HG03280 (cell line): ENCODE results near the gene PRKCSH.

Source experiments
- ATAC-seq: cut with Tn5 transposase; IDR thresholded peaks from one replicate; pipeline ENCODE4 v1.9.1; 2021; ENCODE audit warnings: mild to moderate bottlenecking, moderate library complexity; ENCODE audit not compliant: unreplicated experiment

The PRKCSH gene

GRCh38 chr19:11495885-11496284 lies 60.5 kb downstream of the PRKCSH start:
- no peak for ATAC-seq

GRCh38 chr19:11496391-11497163 lies 61.1 kb downstream of the PRKCSH start:
- ATAC-seq: no peak

- ATAC-seq: no peak
These were observed 63.8 kb downstream of the PRKCSH start for GRCh38 chr19:11499220-11499726.

DNA sequence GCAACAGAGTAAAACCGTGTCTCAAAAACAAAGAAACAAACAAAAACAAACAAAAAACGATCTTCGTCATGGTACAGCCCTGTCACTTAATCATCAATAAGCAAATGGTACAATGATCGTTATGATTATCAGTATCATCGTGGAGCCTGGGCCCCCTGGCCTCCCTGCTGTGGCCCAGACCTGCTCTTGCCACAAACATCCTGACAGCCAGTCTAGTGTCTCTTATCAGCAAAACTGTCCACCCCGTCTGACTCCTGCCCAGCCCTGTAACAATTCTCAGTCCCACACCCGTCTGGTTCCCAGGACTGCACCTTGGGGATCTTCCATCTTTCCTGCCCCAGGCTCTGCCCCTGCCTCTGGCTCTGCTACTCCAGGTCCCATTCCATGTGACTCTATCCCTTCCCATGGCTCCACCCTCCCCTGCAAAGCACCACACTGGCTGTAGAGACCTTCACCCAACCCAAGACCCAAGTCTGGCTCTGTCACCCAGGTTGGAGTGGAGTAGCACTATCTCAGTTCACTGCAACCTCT lies 64.5 kb downstream of the PRKCSH start:
- no peak for ATAC-seq
